HepG2 (cell line): Measurements from ENCODE around the gene PLCB4. TPM values are rescaled to one million over a fixed set of nuclear protein-coding genes. Genes with fewer than 3 reads are reported as not detected.

ENCODE experiments used
- AKAP8 ChIP-seq: sonication (generic); formaldehyde crosslinking; IDR thresholded peaks from 2 replicates; pipeline ENCODE4 v1.5.1; 2020; ENCODE audit warnings: mild to moderate bottlenecking, missing genetic modification reagents
- ATF7 ChIP-seq, 2 experiments: fragments of 450-650 bp in 1 of 2; sonication (generic) in 1 of 2; formaldehyde crosslinking in 1 of 2; IDR thresholded peaks; 2 replicates each; pipeline versions ENCODE4 v1.4.0 to v1.6.1; 2016 to 2020; ENCODE audit warnings: antibody characterized with exemption in 1 of 2, mild to moderate bottlenecking in 1 of 2, missing genetic modification reagents in 1 of 2
- ATF7-NPFF ChIP-seq: sonication (generic); formaldehyde crosslinking; IDR thresholded peaks from 2 replicates; pipeline ENCODE4 v1.8.1; 2023; ENCODE audit warnings: mild to moderate bottlenecking, low read depth, missing genetic modification reagents, moderate library complexity
- GTF2F1 ChIP-seq: fragments of 150-350 bp; IDR thresholded peaks from 2 replicates; pipeline ENCODE4 v1.6.1; 2014; ENCODE audit warnings: low read length
- KDM6A ChIP-seq: IDR thresholded peaks from 2 replicates; pipeline ENCODE4 v1.6.1; 2016; ENCODE audit warnings: low read depth
- NCOA2 ChIP-seq: sonication (generic); formaldehyde crosslinking; IDR thresholded peaks from 2 replicates; pipeline ENCODE4 v1.8.0; 2022; ENCODE audit warnings: inconsistent platforms
- NR2F2 ChIP-seq: IDR thresholded peaks from 2 replicates; pipeline ENCODE4 v1.6.1; 2012; ENCODE audit warnings: low read depth, inconsistent platforms, borderline replicate concordance
- PCBP1 ChIP-seq: fragments of 200-400 bp; formaldehyde crosslinking; IDR thresholded peaks from 2 replicates; pipeline ENCODE4 v1.6.1; 2017; ENCODE audit warnings: mild to moderate bottlenecking, low read depth, low read length, borderline replicate concordance
- SIX1 ChIP-seq: sonication (generic); formaldehyde crosslinking; IDR thresholded peaks from 2 replicates; pipeline ENCODE4 v1.4.0; 2020; ENCODE audit warnings: missing genetic modification reagents, borderline replicate concordance
- SNAPC2 ChIP-seq: sonication (generic); formaldehyde crosslinking; IDR thresholded peaks from 2 replicates; pipeline ENCODE4 v1.8.1; 2022; ENCODE audit warnings: mild to moderate bottlenecking, missing genetic modification reagents
- ZNF17 ChIP-seq: sonication (generic); formaldehyde crosslinking; IDR thresholded peaks from 2 replicates; pipeline ENCODE4 v1.5.0; 2020; ENCODE audit warnings: mild to moderate bottlenecking, missing genetic modification reagents
- ZNF543 ChIP-seq: sonication (generic); formaldehyde crosslinking; IDR thresholded peaks from 2 replicates; pipeline ENCODE4 v1.4.0; 2020; ENCODE audit warnings: mild to moderate bottlenecking, missing genetic modification reagents
- ZNF549 ChIP-seq: sonication (generic); formaldehyde crosslinking; IDR thresholded peaks from 2 replicates; pipeline ENCODE4 v1.5.0; 2020; ENCODE audit warnings: missing genetic modification reagents
- ZNF773 ChIP-seq: sonication (generic); formaldehyde crosslinking; IDR thresholded peaks from 2 replicates; pipeline ENCODE4 v1.4.0; 2020; ENCODE audit warnings: missing genetic modification reagents, borderline replicate concordance
- ZNF780A ChIP-seq: sonication (generic); formaldehyde crosslinking; IDR thresholded peaks from 2 replicates; pipeline ENCODE4 v1.8.0; 2022; ENCODE audit warnings: mild to moderate bottlenecking, missing genetic modification reagents, moderate library complexity
- polyA plus RNA-seq, 8 experiments: library from polyadenylated mRNA; depleted of rRNA in 3 of 8; stranded (reverse) in 7 of 8; unstranded in 1 of 8; fragments of >200 nt; fragmentation: Illumina TruSeq in 4 of 8; extraction: Trizol in 4 of 8; gene quantifications; 2 replicates each; pipeline versions ENCODE4 v1.2.1 to v1.2.3, GENCODE V29; 2011 to 2016; ENCODE audit warnings: low read depth in 4 of 8, missing spikeins in 1 of 8, mixed read lengths in 1 of 8; ENCODE audit not compliant: insufficient read depth in 1 of 8
- total RNA-seq, 5 experiments: library from RNA; depleted of rRNA; stranded (reverse); fragments of >200 nt; fragmentation: Illumina TruSeq; extraction: Trizol; gene quantifications; 2 replicates each; pipeline ENCODE4 v1.2.3, GENCODE V29; 2016; ENCODE audit warnings: low read depth in 1 of 5
- TF ChIP-seq, protein P1 (sequence below): sonication (generic); formaldehyde crosslinking; IDR thresholded peaks from 2 replicates; pipeline ENCODE4 v1.5.1; 2020; ENCODE audit warnings: missing genetic modification reagents, mild to moderate bottlenecking, borderline replicate concordance
- TF ChIP-seq, protein P2 (sequence below): sonication (generic); formaldehyde crosslinking; IDR thresholded peaks from 2 replicates; pipeline ENCODE4 v1.4.0; 2020; ENCODE audit warnings: mild to moderate bottlenecking, missing genetic modification reagents
- TF ChIP-seq, protein P3 (sequence below): IDR thresholded peaks from 2 replicates; pipeline ENCODE4 v1.6.1; 2016; ENCODE audit warnings: missing compliant biosample characterization, missing genetic modification reagents, borderline replicate concordance
- TF ChIP-seq, protein P4 (sequence below): sonication (generic); formaldehyde crosslinking; IDR thresholded peaks from 2 replicates; pipeline ENCODE4 v1.4.0; 2020; ENCODE audit warnings: mild to moderate bottlenecking, missing genetic modification reagents

The PLCB4 gene
- total and polyA plus RNA-seq, 2 of the 13 experiments (the other 11 are each of a cell fraction or from before 2014, with no cell fraction given), result 0.01 TPM; not detected in 1

DNA sequence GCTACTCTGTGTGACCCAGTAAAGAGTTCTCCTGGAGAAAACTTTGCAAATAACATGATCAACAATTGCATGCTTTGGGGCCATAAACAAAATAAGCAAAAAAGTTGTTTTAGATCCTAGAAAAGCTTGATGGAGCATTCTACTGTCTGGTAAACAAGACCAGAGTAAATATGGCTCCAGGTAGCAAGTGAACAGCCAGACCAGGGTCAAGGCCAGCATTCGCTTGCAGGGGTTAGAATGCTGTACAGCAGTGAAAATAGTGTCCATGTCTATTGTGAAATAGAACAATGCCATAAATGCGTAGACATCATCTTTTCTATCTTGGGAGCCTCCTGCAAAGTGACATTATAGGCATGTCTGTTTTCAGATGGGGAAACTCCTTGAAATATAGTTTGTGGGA, 216.7 kb downstream of the PLCB4 start (continued):
- TF ChIP-seq ZNF773 (CRISPR knock-in tag), result no peak
- no peak for TF ChIP-seq SNAPC2 (CRISPR knock-in tag)
- TF ChIP-seq ZNF780A (CRISPR knock-in tag), result no peak
- peak; percentile 65; the same call in 1 of the 2 replicates for TF ChIP-seq KDM6A (CRISPR knock-in tag)
- TF ChIP-seq ZNF549, result no peak
- TF ChIP-seq, protein P1, sequence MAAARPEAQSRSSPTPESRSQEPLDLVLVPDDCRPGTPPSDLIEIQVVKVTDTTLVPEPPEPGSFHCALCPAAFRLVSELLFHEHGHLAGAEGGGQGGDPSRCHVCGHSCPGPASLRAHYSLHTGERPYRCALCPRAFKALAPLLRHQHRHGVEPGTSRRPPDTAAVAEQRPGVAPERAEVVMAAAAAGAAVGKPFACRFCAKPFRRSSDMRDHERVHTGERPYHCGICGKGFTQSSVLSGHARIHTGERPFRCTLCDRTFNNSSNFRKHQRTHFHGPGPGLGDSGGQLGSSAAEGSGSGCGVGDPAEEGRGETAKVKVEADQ (CRISPR knock-in tag), result no peak
- TF ChIP-seq, protein P2, sequence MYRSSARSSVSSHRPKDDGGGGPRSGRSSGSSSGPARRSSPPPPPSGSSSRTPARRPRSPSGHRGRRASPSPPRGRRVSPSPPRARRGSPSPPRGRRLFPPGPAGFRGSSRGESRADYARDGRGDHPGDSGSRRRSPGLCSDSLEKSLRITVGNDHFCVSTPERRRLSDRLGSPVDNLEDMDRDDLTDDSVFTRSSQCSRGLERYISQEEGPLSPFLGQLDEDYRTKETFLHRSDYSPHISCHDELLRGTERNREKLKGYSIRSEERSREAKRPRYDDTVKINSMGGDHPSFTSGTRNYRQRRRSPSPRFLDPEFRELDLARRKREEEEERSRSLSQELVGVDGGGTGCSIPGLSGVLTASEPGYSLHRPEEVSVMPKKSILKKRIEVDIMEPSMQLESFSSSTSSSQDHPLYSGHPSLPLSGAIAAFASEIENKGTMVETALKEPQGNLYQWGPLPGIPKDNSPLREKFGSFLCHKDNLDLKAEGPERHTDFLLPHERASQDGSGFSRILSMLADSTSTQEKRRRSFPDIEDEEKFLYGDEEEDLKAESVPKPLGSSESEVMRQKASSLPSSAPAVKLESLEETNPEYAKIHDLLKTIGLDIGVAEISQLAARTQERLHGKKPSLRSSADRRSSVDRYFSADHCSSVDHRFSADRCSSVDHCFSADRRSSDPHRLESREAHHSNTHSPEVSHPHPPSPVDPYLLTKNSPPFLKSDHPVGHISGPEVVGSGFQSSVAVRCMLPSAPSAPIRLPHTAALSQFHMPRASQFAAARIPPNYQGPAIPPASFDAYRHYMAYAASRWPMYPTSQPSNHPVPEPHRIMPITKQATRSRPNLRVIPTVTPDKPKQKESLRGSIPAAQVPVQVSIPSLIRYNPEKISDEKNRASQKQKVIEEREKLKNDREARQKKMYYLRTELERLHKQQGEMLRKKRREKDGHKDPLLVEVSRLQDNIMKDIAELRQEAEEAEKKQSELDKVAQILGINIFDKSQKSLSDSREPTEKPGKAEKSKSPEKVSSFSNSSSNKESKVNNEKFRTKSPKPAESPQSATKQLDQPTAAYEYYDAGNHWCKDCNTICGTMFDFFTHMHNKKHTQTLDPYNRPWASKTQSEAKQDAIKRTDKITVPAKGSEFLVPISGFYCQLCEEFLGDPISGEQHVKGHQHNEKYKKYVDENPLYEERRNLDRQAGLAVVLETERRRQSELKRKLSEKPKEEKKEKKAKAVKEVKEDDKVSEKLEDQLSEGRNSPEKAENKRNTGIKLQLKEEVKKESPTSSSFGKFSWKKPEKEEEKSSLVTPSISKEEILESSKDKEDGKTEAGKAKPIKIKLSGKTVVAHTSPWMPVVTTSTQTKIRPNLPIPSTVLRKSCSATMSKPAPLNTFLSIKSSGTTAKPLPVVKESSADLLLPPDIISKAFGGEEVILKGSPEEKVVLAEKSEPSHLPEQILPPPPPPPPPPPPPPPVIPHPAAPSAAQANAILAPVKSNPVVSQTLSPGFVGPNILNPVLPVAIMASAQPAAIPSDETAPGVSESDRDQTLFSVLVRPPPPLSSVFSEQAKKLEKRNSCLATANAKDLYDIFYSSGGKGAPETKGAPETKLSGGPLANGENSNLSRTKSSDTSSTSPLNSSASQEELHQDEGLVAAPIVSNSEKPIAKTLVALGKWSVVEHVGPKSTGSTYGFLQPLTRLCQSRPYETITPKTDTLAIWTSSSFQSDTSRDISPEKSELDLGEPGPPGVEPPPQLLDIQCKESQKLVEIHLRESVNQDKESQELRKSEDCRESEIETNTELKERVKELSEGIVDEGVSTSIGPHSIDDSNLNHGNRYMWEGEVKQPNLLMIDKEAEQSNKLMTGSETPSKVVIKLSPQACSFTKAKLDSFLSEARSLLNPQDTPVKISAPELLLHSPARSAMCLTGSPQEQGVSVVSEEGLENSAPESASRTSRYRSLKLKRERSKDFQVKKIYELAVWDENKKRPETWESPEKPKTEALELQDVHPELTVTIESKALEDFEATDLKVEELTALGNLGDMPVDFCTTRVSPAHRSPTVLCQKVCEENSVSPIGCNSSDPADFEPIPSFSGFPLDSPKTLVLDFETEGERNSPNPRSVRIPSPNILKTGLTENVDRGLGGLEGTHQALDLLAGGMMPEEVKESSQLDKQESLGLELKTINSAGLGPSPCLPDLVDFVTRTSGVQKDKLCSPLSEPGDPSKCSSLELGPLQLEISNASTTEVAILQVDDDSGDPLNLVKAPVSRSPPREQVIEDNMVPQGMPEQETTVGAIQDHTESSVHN (CRISPR knock-in tag), result no peak
- TF ChIP-seq AKAP8 (CRISPR knock-in tag), result no peak
- no peak for TF ChIP-seq ZNF543 (CRISPR knock-in tag)
- peak; percentile 49; the same call in 1 of the 2 replicates for TF ChIP-seq NR2F2
- no peak for TF ChIP-seq ZNF17 (CRISPR knock-in tag)
- TF ChIP-seq, protein P3, sequence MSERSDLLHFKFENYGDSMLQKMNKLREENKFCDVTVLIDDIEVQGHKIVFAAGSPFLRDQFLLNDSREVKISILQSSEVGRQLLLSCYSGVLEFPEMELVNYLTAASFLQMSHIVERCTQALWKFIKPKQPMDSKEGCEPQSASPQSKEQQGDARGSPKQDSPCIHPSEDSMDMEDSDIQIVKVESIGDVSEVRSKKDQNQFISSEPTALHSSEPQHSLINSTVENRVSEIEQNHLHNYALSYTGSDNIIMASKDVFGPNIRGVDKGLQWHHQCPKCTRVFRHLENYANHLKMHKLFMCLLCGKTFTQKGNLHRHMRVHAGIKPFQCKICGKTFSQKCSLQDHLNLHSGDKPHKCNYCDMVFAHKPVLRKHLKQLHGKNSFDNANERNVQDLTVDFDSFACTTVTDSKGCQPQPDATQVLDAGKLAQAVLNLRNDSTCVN, result no peak
- TF ChIP-seq NCOA2 (CRISPR knock-in tag), result peak; percentile 65; the same call in 1 of the 2 replicates
- TF ChIP-seq, protein P4, sequence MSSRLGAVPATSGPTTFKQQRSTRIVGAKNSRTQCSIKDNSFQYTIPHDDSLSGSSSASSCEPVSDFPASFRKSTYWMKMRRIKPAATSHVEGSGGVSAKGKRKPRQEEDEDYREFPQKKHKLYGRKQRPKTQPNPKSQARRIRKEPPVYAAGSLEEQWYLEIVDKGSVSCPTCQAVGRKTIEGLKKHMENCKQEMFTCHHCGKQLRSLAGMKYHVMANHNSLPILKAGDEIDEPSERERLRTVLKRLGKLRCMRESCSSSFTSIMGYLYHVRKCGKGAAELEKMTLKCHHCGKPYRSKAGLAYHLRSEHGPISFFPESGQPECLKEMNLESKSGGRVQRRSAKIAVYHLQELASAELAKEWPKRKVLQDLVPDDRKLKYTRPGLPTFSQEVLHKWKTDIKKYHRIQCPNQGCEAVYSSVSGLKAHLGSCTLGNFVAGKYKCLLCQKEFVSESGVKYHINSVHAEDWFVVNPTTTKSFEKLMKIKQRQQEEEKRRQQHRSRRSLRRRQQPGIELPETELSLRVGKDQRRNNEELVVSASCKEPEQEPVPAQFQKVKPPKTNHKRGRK (CRISPR knock-in tag), result no peak
- no peak for TF ChIP-seq ATF7-NPFF (CRISPR knock-in tag)
- no peak for TF ChIP-seq GTF2F1
- TF ChIP-seq SIX1 (CRISPR knock-in tag), result no peak
- no peak for TF ChIP-seq PCBP1
- no peak for TF ChIP-seq ATF7 (IDR thresholded peaks at IDR 0.05)
- TF ChIP-seq ATF7 (CRISPR knock-in tag; IDR thresholded peaks at IDR 0.05), result no peak
